Activated CD4-positive, CD25-positive, alpha-beta regulatory T cell treated with anti-CD3 and anti-CD28 coated beads, Interleukin-2, amount 50 U/mL, for 24 hours (primary cell): Measurements from ENCODE around the gene MTFMT.

Source experiments
- ATAC-seq, 2 donors: fragments of 150-1000 bp; cut with Tn5 transposase; one replicate each; pipeline ENCODE4 v1.10.0; 2021; ENCODE audit warnings: mild to moderate bottlenecking in 1 of 2, moderate library complexity in 1 of 2

Gene MTFMT

DNA sequence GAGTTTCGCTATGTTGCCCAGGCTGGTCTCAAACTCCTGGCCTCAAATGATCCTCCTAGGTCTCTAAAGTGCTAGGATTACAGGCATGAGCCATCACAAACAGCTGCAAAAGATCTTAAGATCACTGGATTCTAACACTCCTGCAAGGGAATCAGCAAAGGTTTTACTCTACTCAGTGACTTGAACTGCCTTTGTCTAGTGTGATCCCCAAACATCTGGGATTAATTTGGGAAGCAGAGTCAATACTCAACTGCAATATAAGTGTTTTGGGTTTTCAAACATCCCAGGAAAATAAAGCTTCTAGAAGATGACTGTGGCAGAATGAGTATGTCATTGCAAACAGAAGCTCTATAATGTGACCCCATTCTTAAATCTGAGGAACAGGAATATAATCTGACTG lies 47.0 kb downstream of the MTFMT start:
- no peak for ATAC-seq

DNA sequence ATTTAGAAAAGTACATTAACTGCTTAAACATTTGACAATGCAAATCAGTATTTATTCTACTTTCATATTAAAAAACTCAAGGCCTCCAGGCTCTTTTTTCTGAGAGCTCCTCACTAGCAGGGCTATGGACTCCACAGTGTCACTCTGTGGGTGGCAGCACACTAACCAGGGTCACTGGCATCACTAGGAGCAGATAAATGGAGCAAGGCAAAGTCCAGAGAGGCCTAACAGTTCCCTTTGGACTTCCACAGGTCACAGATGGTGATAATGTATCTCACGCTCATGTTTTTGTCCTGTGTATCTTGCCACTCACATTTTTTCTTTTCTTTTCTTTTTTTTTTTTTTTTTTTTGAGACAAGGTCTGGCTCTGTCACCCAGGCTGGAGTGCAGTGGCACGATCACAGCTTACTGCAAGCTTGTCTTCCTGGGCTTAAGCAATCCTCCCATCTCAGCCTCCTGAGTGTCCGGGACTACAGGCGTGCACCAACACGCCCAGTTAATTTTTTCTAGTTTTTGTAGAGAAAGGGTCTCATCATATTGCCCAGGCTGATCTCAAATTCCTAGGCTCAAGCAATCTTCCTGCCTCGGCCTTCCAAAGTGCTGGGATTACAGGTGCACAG lies 47.5 kb downstream of the MTFMT start:
- ATAC-seq: no peak

DNA sequence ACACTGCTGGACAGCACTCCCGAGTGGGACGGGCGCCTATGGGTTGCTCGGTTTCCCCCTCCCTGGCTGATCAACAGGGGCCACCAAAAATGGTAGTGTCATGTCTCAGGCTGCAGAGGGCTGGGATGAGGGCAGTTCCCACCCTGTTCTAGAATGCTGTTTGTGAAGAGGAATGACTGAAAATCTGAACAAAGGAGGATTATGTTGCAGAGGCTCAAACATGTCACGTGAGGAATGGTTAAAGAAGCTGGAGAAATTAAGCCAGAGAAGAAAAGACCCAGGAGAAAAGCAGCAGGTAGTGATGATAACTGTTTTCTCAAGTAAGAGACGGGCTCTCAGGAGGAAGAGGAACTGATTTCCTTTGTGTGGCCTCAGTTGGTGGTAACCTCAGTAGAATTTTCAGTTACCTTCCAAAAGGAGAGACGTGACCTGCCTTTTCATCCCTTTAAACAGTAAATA lies 50.2 kb downstream of the MTFMT start:
- no peak for ATAC-seq

DNA sequence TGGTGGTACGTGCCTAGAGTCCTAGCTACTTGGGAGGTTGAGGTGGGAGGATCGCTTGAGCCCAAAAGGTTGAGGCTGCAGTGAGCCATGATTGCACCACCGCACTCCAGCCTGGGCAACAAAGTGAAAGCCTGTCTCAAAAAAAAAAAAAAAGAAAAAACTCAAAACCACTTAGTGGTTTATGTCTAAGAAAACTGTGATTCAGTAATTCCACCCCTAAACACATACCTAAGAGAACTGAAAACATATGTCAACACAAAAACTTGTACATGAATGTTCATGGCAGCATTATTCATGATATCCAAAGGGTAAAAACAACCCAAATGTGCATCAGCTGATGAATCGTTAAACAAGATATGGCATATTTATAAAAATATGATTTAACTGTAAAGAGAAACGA lies 54.0 kb downstream of the MTFMT start:
- no peak for ATAC-seq

DNA sequence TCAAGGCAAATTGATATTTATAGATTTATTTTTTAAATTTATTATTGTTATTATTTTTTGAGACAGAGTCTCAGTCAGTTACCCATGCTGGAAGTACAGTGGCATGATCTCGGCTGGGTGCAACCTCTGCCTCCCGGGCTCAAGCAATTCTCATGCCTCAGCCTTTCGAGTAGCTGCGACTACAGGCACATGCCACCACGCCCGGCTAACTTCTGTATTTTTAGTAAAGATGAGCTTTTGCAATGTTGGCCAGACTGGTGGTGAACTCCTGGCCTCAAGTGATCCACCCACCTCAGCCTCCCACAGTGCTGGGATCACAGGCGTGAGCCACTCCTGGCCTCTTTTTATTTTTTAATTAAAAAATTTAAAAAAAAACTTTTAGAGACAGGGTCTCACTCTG lies 58.7 kb downstream of the MTFMT start:
- no peak for ATAC-seq

DNA sequence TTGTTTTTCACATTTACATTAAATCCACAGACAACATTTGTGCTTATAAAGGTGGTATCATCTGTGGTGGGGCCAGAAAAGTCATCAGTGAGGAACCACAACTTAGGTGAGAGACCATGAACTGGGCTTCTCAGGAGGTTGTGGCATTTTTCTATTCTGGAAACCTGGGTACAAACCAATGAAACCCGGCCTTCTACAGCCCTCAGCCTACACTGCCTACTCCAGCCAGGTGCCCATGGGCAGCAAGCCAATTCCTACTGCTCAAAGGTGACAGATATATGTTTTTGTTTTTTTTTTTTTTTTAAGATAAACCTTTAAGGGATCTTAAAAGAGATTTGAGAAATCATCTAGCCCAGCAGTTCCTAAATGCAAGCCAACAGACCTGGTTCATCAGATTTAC lies 60.0 kb downstream of the MTFMT start:
- ATAC-seq: no peak

DNA sequence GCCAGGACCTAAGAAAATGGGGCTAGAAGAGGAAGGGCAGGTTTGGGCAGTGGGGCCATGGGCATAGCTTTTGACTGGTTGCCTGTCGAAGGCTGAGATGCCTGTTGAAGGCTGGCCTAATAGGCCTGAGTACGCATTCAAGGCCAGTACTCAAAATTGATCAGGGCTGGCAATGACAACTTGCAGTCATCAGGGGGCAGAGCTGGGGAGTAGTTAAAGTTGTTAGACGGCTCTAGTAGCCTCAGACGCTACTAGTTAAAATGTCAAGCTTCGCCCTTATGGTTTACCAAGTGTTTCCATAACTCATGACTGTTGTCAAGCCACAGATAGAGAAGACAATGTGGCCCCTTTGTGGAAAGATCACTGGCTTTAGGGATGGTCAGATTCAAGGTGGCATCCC lies 68.4 kb downstream of the MTFMT start:
- ATAC-seq: no peak

DNA sequence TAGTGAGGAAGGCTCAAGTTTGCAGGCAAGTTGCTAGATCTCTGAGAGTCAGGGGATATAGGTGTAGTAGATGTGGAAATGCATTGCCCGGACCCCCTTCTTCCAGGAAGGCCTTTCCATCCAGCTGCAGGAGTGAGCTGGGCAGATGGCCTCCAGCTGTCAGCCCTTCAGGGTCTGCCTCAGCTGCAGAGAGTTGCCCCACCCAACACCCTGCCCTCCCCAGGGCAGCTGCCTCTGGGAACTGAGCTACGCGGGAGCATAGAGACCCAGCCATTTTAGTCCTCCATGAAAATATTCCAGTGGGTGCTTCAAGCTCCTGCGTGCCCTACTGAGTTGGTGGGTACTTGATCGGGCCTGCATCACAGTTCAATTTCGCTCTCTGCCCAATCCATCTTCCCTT lies 69.3 kb downstream of the MTFMT start:
- no peak for ATAC-seq

DNA sequence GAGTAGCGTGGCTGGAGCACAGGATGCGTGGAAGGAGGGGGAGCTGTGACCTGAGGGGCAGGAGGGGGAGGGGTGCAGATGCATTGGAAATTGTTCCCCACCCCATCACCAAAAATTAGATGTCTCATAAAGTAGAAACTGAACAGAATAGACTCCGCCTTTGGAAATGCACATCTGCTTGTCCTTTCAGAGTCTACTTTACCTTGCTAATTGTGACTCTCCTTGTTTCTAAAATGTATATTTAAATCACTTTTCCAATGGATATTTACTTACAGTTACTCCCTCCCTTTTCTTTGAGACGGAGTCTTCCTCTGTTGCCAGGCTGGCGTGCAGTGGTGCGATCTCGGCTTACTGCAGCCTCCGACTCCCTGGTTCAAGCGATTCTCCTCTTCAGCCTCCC lies 70.3 kb downstream of the MTFMT start:
- ATAC-seq: no peak

DNA sequence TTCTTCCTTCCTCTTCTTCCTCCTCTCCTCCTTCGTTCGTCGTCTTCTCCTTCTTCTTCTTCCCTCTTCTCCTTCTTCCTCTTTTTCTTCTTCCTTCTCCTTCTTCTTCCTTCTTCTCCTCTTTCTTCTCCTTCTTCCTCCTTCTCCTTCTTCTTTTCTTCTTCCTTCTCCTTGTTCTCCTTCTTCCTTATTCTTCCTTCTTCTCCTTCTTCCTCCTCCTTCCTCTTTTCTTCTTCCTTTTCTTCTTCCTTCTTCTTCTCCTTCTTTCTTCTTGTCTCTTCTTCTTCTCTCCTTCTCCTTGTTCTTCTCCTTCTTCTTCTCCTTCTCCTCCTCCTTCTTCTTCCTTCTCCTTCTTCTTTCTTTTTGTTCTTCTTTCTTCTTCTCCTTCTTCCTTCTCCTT lies 75.0 kb downstream of the MTFMT start:
- ATAC-seq: no peak

DNA sequence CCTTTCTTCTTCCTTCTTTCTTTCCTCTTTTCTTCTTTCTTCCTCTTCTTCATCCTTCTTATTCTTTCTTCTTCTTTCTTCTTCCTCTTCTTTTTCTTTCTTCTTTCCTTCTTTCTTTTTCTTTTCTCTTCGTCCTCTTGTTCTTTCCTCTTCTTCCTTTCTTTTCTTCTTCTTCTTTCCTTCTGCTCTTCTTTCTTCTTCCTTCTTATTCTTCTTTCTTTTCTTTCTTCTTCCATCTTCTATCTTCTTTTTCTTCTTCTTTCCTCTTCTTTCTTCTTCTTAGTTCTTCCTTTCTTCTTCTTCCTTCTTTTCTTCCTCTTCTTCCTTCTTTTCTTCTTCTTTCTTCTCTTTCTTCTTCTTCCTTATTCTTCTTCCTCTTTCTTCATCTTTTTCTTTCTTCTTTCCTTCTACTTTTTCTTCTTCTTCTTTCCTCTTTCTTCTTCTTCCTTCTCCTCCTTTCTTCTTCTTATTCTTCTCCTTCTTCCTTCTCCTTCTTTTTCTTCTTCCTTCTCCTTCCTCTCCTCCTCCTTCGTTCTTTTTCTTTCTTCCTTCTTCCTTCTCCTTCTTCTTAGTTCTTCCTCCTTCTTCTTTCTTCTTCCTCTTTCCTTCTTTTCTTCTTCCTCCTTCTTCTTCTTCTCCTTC lies 77.5 kb downstream of the MTFMT start:
- no peak for ATAC-seq
